HG03025 (cell line): ENCODE data around the gene ERCC6L2.

Experiments used
- ATAC-seq: cut with Tn5 transposase; IDR thresholded peaks from one replicate; pipeline ENCODE4 v1.9.1; 2021; ENCODE audit warnings: mild to moderate bottlenecking, moderate library complexity; ENCODE audit not compliant: unreplicated experiment, low FRiP score

The ERCC6L2 gene

GRCh38 chr9:95920017-95920416 is 44.5 kb downstream of the ERCC6L2 start:
- no peak for ATAC-seq

DNA sequence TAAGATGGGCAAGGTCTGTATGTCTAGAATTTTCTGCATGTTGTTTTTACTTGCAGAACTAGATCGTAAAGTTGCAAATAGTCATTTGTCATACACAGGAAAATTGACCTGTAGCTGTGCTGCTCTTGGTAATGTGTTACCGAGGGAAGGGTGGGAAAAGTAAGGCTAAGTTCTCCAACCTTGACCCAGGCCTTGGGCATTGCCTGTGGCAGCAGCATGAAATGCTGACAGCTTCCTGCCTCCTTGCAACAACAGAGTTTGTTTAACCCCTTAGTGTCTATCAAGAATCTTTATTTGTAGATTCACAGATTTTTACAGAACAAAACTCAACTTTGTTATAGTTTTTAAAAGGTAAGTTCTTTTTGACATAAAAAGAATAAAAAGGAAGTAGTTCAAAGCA is 48.3 kb downstream of the ERCC6L2 start:
- no peak for ATAC-seq

DNA sequence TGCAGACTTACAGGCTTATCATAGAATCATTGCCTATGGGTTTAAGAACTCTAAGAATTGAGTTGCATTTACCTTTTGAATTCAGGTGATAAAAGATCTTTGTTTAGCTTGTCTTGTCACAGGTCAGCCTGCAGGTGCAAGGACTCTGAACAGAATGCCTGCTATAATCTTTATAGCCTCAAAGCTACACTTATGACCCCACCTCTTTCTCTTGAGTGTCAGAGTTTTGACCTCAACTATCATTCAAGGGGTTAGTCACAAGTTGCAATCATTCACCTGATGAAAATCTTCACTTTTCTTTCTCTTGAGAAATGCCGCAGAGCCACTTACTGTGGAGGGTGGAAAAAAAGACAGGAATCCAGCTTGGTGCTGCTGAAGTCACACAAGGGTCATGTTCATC is 49.5 kb downstream of the ERCC6L2 start:
- ATAC-seq, result no peak

GRCh38 chr9:95927271-95928004 is 51.9 kb downstream of the ERCC6L2 start:
- no peak for ATAC-seq

- no peak for ATAC-seq
Measured at GRCh38 chr9:95930277-95930676, 54.8 kb downstream of the ERCC6L2 start.

DNA sequence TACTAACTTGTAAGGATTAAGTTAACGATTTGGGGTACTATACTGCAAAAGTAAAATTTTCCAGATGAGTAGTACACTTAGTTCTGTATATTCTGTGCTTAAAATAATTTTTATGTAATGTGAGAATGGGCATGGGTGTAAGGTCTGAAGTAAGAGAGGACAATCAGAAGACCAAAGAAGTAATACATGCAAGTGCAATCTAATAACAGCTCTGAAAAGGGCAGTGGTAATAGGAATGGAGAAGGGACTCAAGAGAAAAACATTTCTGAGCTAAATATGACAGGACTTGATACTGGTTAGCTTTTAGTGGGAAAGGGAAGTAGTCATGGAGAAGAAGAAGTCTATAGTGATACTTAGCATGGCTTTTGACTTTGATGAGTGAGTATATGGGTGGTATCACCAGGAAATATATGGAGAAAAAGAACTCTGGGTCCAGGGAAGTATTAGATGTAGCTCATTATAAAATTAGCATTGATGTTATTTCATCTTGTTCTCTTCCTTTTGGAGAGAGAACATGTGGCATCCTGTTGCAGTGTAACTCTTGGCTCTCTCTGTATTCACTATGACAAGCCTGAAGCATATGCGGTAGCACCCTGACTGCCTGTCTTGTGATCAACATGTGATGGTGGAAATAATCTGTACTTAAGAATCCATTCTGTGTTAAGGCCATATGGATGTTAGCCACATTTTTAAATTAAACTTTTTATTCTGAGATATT is 60.5 kb downstream of the ERCC6L2 start:
- no peak for ATAC-seq

GRCh38 chr9:95936579-95937075 is 61.1 kb downstream of the ERCC6L2 start:
- no peak for ATAC-seq

DNA sequence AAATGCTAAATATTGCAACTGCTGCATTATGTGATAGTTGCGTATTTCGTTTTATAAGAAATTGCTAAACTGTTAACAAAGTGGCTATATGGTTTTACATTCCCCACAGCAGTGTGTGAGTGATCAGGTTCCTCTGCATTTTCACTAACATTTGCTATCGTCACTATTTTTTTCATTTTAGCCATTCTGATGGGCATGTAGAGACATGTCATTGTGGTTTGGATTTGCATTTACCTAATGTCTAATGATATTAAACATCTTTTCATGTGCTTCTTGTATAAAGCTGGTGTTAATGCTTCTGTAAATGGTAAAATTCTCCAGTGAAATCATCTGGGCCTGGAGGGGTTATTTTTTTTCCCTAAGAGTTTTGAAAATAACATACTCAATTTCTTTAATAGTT is 61.6 kb downstream of the ERCC6L2 start:
- no peak for ATAC-seq

- ATAC-seq, result no peak
Measured at GRCh38 chr9:95938724-95939123, 63.2 kb downstream of the ERCC6L2 start.

GRCh38 chr9:95939472-95939871 is 64.0 kb downstream of the ERCC6L2 start:
- no peak for ATAC-seq

DNA sequence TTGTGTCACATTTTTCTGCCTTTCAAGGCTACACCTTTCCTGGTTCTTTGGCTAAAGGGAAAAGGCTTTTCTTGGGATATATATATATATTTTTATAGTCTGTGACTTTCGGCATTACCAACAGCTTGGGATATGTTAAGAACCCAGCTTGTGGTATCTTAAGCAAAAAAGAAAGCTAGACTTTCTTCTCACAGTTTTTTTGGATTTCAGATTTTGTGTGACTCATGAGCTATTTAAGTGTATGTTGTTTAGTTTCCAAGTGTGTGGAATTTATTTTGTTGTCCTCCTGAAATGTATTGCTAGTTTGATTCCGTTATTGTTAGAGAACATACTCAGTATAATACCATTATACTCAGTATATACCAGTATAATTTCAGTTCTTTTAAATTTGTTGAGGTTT is 64.8 kb downstream of the ERCC6L2 start:
- no peak for ATAC-seq

GRCh38 chr9:95942016-95942415 is 66.5 kb downstream of the ERCC6L2 start:
- no peak for ATAC-seq

- no peak for ATAC-seq
Measured at GRCh38 chr9:95947118-95947517, 71.6 kb downstream of the ERCC6L2 start.

DNA sequence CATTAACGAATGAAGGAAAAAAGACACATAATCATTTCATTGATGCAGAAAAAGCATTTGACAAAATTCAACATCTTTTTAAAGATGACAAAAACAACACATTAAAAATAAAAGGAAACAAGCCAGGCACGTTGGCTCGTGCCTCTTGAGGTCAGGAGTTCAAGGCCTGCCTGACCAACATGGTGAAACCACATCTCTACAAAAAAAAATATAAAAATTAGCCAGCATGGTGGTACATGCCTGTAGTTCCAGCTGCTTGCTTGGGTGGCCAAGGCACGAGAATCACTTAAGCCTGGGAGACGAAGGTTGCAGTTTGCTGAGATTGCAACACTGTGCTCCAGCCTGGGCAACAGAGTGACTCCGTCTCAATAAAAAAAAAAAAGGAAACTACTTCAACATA is 77.0 kb downstream of the ERCC6L2 start:
- no peak for ATAC-seq

- ATAC-seq, result no peak
Measured at GRCh38 chr9:95953986-95954385, 78.5 kb downstream of the ERCC6L2 start.

DNA sequence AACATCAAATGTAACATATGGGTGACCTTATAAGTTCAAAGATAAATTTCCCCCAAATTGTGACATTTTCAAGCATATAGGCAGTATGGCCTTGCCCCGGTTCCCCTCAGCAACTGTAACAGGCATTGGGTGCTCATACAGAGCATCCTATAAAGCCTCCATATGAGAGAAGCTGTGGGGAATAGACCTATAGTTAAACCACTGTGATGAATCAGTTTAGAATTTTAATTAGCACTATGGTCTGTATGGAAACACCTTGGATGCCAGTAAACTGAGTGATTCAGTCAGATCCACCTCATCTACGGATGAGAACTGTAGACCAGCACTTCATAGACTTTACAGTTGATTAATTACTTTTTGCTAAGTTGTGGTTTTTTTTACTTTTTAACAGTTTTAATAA is 79.4 kb downstream of the ERCC6L2 start:
- ATAC-seq, result no peak

DNA sequence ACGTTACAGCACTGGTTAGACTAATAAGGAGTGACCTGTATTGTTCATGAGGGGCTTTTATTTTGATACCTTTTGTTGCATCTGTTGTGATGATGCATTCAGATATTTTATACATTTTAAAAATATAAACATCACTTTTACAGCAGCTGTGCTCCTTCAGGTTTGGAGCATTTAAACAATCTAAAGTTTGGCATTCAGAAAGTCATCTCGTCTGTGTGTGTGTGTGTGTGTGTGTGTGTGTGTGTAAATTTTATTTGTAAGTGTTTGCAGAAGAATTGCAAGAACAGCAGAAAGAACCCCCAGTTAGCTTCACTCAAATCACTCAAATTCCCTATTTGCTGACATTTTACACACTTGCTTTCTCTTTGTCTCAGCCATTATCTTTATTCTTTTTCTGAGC is 87.4 kb downstream of the ERCC6L2 start:
- ATAC-seq, result no peak

DNA sequence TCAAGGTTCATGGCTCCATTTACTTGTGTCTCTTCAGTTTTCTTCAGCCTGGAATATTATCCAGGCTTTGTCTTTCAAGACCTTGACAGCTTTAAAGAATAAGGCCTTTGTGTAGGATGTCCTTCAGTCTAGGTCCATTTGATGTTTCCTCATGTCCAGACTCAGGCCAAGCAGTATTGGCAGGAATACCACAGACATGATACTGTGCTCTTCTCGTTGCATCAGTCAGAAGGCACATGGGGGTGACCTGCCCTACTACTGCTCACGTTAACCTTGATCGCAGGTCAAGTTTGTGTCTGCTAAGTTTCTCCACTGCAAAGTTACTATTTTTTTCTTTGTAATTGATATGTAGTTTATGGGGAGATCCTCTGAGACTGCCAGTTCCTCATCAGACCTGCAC is 88.2 kb downstream of the ERCC6L2 start:
- ATAC-seq, result no peak

- ATAC-seq, result no peak
Measured at GRCh38 chr9:95966306-95966705, 90.8 kb downstream of the ERCC6L2 start.

DNA sequence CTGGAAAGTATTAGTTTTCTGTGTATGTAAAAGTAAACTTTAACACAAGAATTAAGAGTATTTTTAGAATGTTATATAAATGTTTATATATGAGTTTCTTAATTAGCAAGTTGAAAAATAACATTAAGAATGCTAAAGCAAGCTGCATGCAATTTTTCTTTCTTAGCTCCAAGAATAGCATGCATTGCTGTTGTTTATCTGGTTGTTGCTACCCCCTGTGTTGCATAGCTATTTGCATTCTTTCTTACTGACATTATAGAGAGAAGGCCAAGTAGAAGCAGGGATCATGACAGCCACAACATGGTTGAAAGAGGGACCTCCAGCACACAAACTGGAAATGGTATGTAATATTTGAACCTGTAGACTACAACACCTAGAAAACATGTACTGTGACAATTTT is 94.8 kb downstream of the ERCC6L2 start:
- no peak for ATAC-seq

DNA sequence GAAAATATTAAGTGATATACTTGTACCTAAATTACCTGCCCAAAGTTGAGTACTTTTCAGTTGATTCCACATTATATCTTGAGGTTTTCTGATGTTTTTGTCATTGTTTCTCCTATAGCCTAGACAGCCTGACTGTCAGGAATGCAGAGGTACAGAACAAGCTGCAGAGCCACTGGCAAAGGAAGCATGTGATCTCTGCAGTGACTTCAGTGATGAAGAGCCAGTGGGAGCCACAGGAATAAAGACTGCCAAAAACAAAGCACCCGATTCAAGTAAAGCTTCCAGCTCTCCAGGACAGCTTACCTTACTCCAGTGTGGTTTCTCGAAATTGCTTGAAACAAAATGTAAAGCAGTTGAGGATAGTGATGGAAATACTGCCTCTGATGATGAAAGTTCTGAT is 96.3 kb downstream of the ERCC6L2 start:
- ATAC-seq, result no peak

DNA sequence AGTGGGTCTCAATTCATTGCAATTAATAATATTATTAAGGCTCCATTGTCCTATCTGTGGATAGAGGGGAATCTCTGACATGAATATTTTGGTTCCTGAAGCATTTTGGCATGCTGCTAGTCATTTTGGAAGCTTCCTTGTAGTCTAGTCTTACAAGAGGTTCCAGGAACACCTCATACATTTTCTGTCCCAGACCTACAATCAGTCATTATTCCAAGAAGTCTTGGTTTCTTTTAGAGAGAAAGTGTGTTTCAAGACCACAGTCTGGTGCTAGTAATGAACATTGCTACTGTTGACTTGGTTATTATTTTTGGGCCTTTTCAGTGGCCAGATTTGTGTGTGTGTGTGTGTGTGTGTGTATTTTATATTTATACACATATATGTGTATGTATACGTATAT is 98.9 kb downstream of the ERCC6L2 start:
- ATAC-seq, result no peak
